Measurements from ENCODE around the gene CCBE1.
"Not testable (repeated sequence)": the region's sequence is repeated elsewhere in the genome, so short reads cannot be mapped to it uniquely, and the experiment has no call there.

The CCBE1 gene

GRCh38 chr18:59540780-59541179 is 156.4 kb downstream of the CCBE1 start:
- DNase-seq (ENCODE audit: low read depth in 3 of 3): no peak

- no peak for DNase-seq (ENCODE audit: low read depth in 3 of 3)
Measured at GRCh38 chr18:59540346-59540745, 156.9 kb downstream of the CCBE1 start.

- no peak for DNase-seq (ENCODE audit: low read depth in 3 of 3)
Measured at GRCh38 chr18:59539108-59539507, 158.1 kb downstream of the CCBE1 start.

- DNase-seq (ENCODE audit: low read depth in 3 of 3): no peak
Measured at GRCh38 chr18:59537579-59537978, 159.6 kb downstream of the CCBE1 start.

GRCh38 chr18:59536166-59536565 is 161.1 kb downstream of the CCBE1 start:
- no peak for DNase-seq (ENCODE audit: low read depth in 3 of 3)

GRCh38 chr18:59535055-59535454 is 162.2 kb downstream of the CCBE1 start:
- DNase-seq (ENCODE audit: low read depth in 3 of 3): no peak

- no peak for DNase-seq (ENCODE audit: low read depth in 3 of 3)
Measured at GRCh38 chr18:59528866-59529265, 168.4 kb downstream of the CCBE1 start.

GRCh38 chr18:59520562-59521355 is 176.5 kb downstream of the CCBE1 start:
- no peak for DNase-seq (ENCODE audit: low read depth in 3 of 3)

GRCh38 chr18:59518705-59519104 is 178.5 kb downstream of the CCBE1 start:
- DNase-seq (ENCODE audit: low read depth in 3 of 3): no peak

GRCh38 chr18:59517446-59518165 is 179.6 kb downstream of the CCBE1 start:
- DNase-seq (ENCODE audit: low read depth in 3 of 3): no peak

GRCh38 chr18:59516356-59517155 is 180.7 kb downstream of the CCBE1 start:
- DNase-seq (ENCODE audit: low read depth in 3 of 3): no peak

GRCh38 chr18:59515956-59516355 is 181.3 kb downstream of the CCBE1 start:
- not testable (repeated sequence) for DNase-seq (ENCODE audit: low read depth in 3 of 3)

GRCh38 chr18:59515147-59515546 is 182.1 kb downstream of the CCBE1 start:
- no peak for DNase-seq (ENCODE audit: low read depth in 3 of 3)

GRCh38 chr18:59514203-59514602 is 183.0 kb downstream of the CCBE1 start:
- DNase-seq (ENCODE audit: low read depth in 3 of 3): no peak

- no peak for DNase-seq (ENCODE audit: low read depth in 3 of 3)
Measured at GRCh38 chr18:59512025-59512755, 185.0 kb downstream of the CCBE1 start.

- no peak for DNase-seq (ENCODE audit: low read depth in 3 of 3)
Measured at GRCh38 chr18:59509481-59510442, 187.5 kb downstream of the CCBE1 start.

GRCh38 chr18:59505356-59505755 is 191.9 kb downstream of the CCBE1 start:
- DNase-seq (ENCODE audit: low read depth in 3 of 3): no peak

GRCh38 chr18:59502274-59503175 is 194.7 kb downstream of the CCBE1 start:
- no peak for DNase-seq (ENCODE audit: low read depth in 3 of 3)

GRCh38 chr18:59501920-59502273 is 195.3 kb downstream of the CCBE1 start:
- no peak for DNase-seq (ENCODE audit: low read depth in 3 of 3)

- DNase-seq (ENCODE audit: low read depth in 3 of 3): no peak
Measured at GRCh38 chr18:59500765-59501164, 196.5 kb downstream of the CCBE1 start.

Measured in stimulated activated CD4-positive, alpha-beta T cell treated with anti-CD3 and anti-CD28 coated beads, TNF-alpha, amount 100 ng/mL, for 4 hours (primary cell).